Neural progenitor cell (in vitro differentiated cells): ENCODE measurements around the gene KDM6A.

Experiments used
- EZH2 ChIP-seq: fragments of 200-600 bp; sonication (generic); IDR thresholded peaks from 2 replicates; pipeline ENCODE4 v1.6.1; 2017; ENCODE audit warnings: antibody characterized with exemption, mild to moderate bottlenecking, moderate library complexity
- EZH2phosphoT487 ChIP-seq: fragments of 200-600 bp; sonication (generic); IDR thresholded peaks from 2 replicates; pipeline ENCODE4 v1.6.1; 2017; ENCODE audit warnings: antibody characterized with exemption
- TF ChIP-seq, protein P1 (sequence below): fragments of 200-600 bp; sonication (generic); IDR thresholded peaks from 2 replicates; pipeline ENCODE4 v1.5.1; 2017; ENCODE audit warnings: antibody characterized with exemption, mild to moderate bottlenecking

DNA sequence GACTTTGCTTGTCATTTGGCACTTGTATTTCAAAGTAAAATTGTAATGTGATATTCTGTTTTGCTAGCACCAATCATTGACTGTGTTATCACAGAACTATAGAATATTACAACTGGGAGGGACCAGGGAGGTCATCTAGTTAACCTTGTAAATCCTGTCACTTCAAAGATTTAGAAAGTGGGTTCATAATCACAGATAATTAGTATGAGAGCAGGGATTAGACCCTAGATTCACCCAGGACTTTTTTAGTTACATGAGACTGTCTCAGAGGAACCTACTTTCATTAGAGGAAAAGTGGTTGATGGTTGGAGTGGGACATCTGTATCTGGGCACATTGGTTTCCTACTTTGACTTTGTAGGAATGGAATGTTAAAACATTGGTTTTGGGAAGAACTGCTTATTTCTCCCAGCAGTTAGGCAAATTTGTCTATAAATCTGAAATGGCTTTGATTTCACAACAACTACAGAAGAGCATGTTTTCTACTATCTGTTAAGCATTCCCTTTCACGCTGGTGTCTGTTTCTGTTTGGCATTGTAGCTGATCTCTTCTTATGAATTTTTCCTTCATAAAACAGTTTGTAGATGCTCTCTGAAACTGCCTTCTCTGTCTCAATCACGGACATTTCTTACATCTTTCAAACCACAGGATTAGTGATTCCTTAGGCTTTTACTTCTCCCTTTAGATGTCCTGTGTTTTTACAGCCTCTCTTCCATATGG lies 183.6 kb downstream of the KDM6A start:
- TF ChIP-seq, protein P1, sequence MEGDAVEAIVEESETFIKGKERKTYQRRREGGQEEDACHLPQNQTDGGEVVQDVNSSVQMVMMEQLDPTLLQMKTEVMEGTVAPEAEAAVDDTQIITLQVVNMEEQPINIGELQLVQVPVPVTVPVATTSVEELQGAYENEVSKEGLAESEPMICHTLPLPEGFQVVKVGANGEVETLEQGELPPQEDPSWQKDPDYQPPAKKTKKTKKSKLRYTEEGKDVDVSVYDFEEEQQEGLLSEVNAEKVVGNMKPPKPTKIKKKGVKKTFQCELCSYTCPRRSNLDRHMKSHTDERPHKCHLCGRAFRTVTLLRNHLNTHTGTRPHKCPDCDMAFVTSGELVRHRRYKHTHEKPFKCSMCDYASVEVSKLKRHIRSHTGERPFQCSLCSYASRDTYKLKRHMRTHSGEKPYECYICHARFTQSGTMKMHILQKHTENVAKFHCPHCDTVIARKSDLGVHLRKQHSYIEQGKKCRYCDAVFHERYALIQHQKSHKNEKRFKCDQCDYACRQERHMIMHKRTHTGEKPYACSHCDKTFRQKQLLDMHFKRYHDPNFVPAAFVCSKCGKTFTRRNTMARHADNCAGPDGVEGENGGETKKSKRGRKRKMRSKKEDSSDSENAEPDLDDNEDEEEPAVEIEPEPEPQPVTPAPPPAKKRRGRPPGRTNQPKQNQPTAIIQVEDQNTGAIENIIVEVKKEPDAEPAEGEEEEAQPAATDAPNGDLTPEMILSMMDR: no peak
- TF ChIP-seq EZH2 (no peak), EZH2phosphoT487 (no peak)
